ENCODE measurements around the gene ECPAS.
"Not testable (repeated sequence)": the region's sequence is repeated elsewhere in the genome, so short reads cannot be mapped to it uniquely, and the experiment has no call there.

Gene ECPAS, protein sequence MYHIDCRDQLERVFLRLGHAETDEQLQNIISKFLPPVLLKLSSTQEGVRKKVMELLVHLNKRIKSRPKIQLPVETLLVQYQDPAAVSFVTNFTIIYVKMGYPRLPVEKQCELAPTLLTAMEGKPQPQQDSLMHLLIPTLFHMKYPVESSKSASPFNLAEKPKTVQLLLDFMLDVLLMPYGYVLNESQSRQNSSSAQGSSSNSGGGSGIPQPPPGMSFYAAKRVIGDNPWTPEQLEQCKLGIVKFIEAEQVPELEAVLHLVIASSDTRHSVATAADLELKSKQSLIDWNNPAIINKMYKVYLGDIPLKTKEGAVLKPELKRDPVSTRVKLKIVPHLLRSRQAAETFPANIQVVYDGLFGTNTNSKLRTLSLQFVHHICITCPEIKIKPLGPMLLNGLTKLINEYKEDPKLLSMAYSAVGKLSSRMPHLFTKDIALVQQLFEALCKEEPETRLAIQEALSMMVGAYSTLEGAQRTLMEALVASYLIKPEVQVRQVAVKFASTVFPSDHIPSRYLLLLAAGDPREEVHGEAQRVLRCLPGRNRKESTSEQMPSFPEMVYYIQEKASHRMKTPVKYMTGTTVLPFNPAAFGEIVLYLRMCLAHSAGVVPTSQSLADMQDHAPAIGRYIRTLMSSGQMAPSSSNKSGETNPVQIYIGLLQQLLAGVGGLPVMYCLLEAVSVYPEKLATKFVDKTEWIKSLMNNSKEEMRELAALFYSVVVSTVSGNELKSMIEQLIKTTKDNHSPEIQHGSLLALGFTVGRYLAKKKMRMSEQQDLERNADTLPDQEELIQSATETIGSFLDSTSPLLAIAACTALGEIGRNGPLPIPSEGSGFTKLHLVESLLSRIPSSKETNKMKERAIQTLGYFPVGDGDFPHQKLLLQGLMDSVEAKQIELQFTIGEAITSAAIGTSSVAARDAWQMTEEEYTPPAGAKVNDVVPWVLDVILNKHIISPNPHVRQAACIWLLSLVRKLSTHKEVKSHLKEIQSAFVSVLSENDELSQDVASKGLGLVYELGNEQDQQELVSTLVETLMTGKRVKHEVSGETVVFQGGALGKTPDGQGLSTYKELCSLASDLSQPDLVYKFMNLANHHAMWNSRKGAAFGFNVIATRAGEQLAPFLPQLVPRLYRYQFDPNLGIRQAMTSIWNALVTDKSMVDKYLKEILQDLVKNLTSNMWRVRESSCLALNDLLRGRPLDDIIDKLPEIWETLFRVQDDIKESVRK (N-terminal part only)

DNA sequence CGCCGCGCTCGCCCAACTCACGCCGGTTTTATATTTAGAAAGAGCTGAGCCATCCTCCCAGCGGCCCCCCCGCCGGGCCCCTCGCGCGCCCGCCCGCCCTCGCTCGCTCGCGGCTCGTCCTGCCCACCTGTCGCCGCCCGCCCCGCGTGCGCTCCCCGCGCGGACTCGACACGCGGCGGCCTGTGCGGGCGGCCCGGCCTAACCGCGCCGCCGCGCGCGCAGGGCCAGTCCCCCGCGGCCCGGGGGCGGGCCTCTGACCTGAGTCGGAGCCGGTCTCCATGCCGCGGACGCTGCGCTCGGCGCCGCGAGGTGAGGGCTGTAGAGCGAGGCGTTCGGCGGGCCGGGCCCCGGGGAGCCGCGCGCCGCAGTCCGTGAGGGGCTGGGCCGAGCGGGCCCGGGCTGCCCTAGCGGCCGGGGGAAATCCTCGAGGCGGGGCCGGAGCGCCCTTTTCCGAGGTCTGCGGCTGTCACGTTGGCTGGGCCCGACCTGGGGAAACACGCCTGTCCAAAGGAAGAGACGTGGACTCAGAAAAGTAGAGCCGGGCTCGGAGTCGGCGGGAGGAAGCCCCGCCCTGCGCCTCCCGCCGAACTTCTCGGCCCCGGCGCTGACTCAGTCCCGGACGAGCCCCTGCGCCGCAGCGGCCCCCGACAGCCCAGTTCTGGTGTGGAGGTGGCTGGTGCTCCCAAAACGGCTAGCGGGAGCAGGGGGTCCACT is at the start of gene ECPAS:
TSS of gene ECPAS (minus strand) at position 526 of the 714 bp plus-strand sequence. CDS start 11,465 bp downstream, outside the sequence.
- intact Hi-C loops (cut with DNase I): loop anchor here (1.0 to 5.0 kb wide), 2 partner anchors 41 to 72 kb away; partner anchors contain the start of gene ZNF483
- DNase-seq: peak; percentile 48 to 95 (median 62)

- no peak for DNase-seq
- intact Hi-C loops (cut with DNase I): no loop called here
Observed at GRCh38 chr9:111533099-111533790, 49.1 kb upstream of the ECPAS start.

DNA sequence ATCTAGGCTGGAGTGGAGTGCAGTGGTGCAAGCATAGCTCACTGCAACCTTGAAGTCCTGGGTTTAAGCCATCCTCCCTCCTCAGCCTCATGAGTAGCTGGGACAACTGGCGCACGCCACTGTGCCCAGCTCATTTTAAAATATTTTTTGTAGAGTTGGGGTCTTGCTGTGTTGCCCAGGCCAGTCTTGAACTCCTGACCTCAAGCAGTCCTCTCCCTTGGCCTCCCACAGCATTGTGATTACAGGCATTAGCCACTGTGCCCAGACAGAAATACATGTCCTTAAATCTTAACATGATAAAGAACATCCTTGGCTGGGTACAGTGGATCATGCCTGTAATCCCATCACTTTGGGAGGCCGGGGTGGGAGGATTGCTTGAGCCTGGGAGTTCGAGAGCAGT is 47.5 kb upstream of the ECPAS start:
- no peak for DNase-seq
- intact Hi-C loops (cut with DNase I): no loop called here

DNA sequence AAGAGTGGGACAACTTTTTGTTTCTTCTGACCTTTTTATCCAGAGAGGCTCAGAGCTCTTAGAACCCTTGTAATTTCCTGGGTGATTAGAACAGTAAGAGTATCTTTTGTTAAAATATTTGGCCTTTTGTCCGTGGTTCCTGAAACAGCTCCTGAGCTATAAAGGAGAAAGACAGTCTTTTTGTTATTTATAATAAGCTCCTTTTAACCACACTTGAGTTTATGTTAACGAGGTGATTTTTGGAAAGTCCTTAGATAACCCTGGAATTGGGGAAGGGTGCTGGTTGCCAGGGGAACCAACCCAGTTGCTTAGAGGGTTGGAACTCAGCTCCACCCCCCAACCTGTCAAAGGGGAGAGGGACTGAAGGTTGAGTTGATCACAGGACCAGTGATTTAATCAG is 45.6 kb upstream of the ECPAS start:
- no peak for DNase-seq
- intact Hi-C loops (cut with DNase I): no loop called here

- intact Hi-C loops (cut with DNase I): no loop called here
- DNase-seq: no peak
Observed at GRCh38 chr9:111527347-111527746, 43.2 kb upstream of the ECPAS start.

- intact Hi-C loops (cut with DNase I): loop anchor here (1.0 kb wide), 1 partner anchor 41 kb away; the partner anchor contains the start of gene ECPAS
- peak; percentile 82 to 98 (median 89) for DNase-seq
Observed at GRCh38 chr9:111525056-111525977, 41.1 kb upstream of the ECPAS start, which contains the start of gene ZNF483. Gene ZNF483 (plus strand): TSS chr9:111525179. CDS start chr9:111527396, 2,217 bp downstream.

DNA sequence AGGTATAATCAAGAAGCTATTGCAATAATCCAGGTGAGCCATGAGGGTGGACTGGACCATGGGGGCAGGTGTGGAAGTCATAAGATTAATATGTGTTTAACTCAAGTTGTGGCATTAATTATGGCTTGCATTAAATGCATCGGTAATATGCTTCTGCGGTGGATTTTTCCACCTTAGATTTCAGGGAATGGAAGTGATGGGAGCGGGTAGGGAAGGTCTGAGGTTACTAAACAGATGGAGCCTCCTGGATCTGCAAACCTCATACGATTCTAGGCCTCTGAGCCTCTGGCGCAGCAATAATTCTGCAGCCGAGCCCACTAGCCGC is 40.5 kb upstream of the ECPAS start:
- intact Hi-C loops (cut with DNase I): loop anchor here (1.0 kb wide), 1 partner anchor 40 kb away; the partner anchor contains the start of gene ECPAS
- no peak for DNase-seq

GRCh38 chr9:111516061-111516465 is 31.9 kb upstream of the ECPAS start:
- intact Hi-C loops (cut with DNase I): no loop called here
- no peak for DNase-seq

- intact Hi-C loops (cut with DNase I): no loop called here
- no peak for DNase-seq
Observed at GRCh38 chr9:111514967-111515366, 30.8 kb upstream of the ECPAS start.

- DNase-seq; intact Hi-C loops (cut with DNase I): not testable (repeated sequence)
Observed at GRCh38 chr9:111511581-111511980, 27.4 kb upstream of the ECPAS start.

GRCh38 chr9:111502506-111502905 is 18.3 kb upstream of the ECPAS start:
- DNase-seq: no peak
- intact Hi-C loops (cut with DNase I): no loop called here

- no peak for DNase-seq
- intact Hi-C loops (cut with DNase I): no loop called here
Observed at GRCh38 chr9:111501648-111502047, 17.5 kb upstream of the ECPAS start.

GRCh38 chr9:111501005-111501562 is 16.9 kb upstream of the ECPAS start:
- intact Hi-C loops (cut with DNase I): no loop called here
- DNase-seq: peak in 1 of 10 donors; percentile 83

DNA sequence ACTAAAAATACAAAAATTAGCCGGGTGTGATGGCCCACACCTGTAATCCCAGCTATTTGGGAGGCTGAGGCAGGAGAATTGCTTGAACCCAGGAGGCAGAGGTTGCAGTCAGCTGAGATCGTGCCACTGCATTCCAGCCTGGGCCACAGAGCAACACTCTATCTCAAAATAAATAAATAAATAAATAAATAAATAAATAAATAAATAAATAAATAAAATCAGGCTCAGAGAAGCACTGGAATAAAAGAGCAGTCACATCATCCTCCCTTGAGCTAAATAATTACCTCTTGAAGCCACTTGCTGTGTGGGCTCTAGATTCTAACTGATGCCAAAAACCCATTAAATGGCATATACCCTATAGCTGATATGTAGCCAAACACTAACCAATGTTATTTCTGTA is 13.0 kb upstream of the ECPAS start:
- DNase-seq; intact Hi-C loops (cut with DNase I): not testable (repeated sequence)

DNA sequence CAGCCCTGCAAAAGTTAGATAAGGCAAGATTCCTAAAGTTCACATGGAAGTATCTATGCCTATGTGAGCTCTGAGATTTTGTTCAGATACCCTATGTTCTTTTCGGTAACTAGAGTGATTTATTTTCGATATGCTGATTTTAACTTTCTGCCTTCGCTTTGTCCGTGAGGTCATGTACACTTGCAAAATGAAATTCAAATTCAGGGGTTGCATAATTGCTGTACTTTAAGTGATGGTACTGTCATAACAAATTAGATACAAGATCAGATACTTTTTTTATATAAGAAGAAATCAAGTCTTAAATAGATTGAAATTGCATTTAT is 350 bp upstream of the ECPAS start:
- no peak for DNase-seq
- intact Hi-C loops (cut with DNase I): loop anchor here (1.0 to 5.0 kb wide), 2 partner anchors 41 to 72 kb away; partner anchors contain the start of gene ZNF483

DNA sequence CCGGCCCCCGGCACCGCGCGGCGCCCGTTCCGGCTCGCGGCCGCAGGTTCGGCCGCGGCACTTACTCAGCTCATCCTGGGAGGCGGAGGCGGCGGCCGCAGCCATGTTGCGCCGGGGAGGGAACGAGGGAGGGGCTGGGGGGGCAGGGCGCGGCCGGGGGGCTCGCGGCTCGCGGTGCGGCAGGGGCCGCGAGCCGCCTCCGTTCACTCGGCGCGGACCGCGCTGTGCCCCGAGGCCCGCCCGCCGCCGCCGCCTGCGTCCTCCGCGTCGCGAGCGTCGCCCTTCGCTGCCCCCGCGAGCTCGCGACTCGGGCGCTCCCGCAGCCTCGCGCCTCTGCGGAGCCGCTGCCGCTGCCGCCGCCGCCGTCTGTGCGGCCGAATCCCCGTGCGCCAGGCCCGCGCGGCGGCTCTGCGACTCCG is 735 bp downstream of the ECPAS start:
- intact Hi-C loops (cut with DNase I): loop anchor here (5.0 kb wide), 1 partner anchor 71 kb away; no protein-coding TSS in a partner anchor
- DNase-seq: peak in 8 of 10 donors; percentile 14 to 84 (median 38)

- peak; percentile 67 to 96 (median 76) for DNase-seq
- intact Hi-C loops (cut with DNase I): loop anchor here (5.0 kb wide), 1 partner anchor 71 kb away; no protein-coding TSS in a partner anchor
Observed at GRCh38 chr9:111482694-111483438, 1.3 kb downstream of the ECPAS start.

Data from posterior cingulate gyrus (tissue), 11 donors.